ENCODE measurements around the gene ANKRD60.

ANKRD60 gene

GRCh38 chr20:58228484-58229197 is at the start of gene ANKRD60:
TSS of gene ANKRD60 (minus strand) at chr20:58228653. CDS start at chr20:58228653, 0 bp downstream.
- DNase-seq (ENCODE audit: low read depth in 2 of 2) = peak in 1 of 2 donors; percentile 20

DNA sequence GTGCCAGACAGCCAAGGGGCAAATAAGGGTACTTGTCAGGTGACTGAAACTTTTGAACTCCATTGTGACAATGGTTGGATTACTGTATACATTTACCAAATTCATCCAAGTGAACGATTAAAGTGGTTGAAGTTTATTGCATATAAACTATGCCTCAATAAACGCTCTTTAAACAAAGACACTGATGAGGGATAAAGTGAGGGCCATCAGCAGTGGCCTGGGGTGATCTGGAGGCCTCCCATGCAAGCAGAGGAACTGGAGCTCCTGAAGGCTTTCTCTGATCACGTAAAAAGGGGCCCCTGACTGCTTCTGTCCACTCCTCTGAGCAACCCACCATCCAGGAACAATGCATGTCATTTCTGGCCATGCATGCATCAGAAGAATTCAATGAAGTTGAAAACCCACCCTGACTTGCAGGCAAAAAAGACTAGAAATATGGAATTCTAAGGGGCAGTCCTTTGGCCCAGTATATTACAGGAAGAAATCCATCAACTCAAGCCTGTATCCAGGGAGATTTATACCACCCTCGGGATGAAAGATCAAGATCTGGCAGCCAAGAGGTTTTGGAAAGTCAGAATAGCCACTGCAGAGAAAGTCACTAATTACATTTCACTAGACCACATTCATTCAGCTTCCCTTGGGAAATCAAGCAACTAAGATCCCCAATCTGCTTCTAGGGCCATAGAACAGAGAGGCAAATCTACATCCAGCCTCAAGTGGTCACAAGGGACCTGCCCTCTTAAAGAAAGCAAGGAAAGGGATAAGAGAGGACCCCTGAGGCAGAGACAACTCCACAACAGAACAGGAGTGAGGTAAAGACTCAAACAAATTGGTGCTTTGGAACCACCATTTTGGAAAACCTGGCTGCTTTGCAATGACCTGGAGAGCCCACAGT is 49.4 kb upstream of the ANKRD60 start:
- DNase-seq (ENCODE audit: low read depth in 2 of 2) = no peak

DNA sequence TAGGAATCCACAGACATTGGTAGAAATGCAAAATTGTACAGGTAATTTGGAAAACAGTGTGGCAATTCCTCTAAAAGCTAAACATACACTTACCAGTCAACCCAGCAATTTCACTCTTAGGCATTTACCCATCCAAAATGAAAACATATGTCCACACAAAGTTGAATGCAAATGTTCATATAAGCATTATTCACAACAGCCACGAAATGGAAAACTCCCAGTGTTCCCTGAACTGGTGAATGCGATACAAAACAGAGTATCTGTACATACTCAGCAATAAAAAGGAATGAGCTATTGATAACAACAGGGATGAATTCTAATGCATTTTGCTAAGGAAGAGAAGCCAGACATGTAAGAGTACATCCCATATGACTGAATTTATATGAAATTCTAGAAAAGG is 48.7 kb upstream of the ANKRD60 start:
- DNase-seq (ENCODE audit: low read depth in 2 of 2) = no peak

DNA sequence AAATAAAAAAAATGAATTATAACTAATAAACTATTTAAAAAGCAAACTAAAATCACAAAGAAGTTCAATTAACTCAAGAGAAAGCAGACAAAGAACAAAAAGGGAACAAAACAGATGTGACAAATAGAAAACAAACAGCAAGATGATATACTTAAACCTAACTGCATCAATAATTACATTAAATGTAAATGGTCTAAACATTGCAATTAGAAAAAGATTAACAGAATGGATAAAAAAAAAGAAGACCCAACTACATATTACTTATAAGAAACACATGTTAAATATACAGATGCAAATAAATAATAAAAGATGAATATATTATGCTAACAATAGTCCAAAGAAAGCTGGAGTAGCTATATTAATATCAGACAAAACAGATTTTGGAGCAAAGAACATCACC is 45.9 kb upstream of the ANKRD60 start:
- no peak for DNase-seq (ENCODE audit: low read depth in 2 of 2)

GRCh38 chr20:58271606-58272351 is 43.3 kb upstream of the ANKRD60 start:
- DNase-seq (ENCODE audit: low read depth in 2 of 2) = peak; percentile 18 to 32

DNA sequence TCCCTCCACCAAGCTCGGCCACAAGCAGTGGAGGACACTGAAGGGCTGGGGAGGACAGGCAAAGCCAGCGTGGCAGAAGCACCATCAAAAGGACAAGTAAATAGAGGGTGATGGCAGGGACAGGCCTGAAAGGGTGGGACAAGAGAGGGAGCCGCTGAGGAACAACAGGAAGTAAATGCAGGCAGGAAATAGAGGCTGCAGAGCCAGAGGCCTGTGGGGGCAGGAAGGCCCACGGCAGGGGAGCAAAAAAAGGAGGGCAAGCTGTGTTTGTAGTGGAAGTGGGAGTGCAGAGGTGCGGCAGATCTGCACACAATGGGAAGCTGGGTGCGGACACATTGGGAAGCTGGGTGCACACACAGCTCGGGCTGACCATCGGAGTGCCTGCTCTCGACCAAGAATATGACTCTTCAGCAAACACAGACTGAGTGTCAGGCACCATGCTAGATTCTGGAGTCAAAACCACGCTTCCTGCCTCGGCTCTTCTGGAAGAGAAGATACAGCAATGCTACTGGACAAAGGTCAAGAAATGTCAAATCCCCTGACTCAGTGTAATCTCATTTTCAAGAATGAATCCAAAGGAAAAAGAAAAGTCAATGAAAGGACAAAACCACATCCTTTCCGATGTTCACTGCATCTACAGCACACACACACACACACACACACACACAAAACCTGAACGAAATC is 40.6 kb upstream of the ANKRD60 start:
- no peak for DNase-seq (ENCODE audit: low read depth in 2 of 2)

GRCh38 chr20:58268421-58268821 is 40.0 kb upstream of the ANKRD60 start:
- no peak for DNase-seq (ENCODE audit: low read depth in 2 of 2)

GRCh38 chr20:58267389-58268215 is 39.1 kb upstream of the ANKRD60 start:
- no peak for DNase-seq (ENCODE audit: low read depth in 2 of 2)

DNA sequence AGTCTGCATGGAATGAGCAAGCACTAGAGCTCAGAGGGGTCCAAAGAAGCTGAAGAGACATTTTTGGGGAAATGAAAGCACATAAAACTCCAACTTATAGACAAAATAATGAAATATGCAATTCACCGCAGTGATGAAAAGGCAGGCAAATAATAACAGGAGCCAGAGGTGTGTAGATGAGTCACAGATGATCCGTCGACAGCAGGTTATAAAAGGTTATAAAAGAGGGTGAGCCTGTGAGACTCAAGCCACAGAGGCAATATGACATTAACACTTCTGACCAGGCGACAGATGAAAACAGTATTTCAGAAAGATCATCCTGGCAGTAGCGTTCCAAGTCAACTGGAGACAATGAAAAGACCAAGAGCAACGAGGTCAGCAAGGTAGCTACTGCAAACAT is 35.8 kb upstream of the ANKRD60 start:
- DNase-seq (ENCODE audit: low read depth in 2 of 2) = no peak

DNA sequence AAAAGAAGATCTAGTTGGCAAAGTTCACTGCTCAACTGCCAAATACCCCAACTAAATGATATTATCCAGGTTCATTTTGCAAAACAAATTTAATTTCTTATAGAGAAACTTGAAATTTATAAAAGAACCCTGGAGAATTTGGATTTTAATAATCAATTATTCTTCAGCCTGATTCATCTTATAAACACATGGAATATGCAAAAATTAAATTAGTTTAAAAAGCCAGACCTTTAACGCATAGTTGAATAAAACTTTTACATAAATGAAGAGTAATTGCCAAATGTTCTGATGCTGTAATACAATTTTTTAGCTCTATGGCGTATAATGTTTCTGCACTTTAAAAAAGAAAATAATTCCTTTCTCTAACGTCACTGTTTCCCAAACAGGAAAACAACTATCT is 33.2 kb upstream of the ANKRD60 start:
- no peak for DNase-seq (ENCODE audit: low read depth in 2 of 2)

- no peak for DNase-seq (ENCODE audit: low read depth in 2 of 2)
Observed at GRCh38 chr20:58260006-58260405, 31.6 kb upstream of the ANKRD60 start.

DNA sequence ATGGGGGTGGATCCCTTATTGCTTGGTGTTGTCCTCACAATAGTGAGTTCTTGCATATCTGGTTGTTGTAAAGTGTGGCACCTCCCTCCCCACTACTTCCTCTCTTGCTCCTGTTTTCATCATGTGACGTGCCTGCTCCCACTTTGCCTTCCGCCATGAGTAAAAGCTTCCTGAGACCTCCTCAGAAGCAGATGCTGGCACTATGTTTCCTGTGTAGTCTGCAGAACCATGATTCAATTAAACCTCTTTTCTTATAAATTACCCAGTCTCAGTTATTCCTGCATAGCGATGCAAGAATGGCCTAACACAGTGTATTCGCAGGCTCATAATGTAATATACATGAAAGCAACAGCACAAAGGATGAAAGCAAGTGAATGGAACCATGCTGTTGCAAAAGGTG is 28.4 kb upstream of the ANKRD60 start:
- DNase-seq (ENCODE audit: low read depth in 2 of 2) = no peak

GRCh38 chr20:58256307-58256706 is 27.9 kb upstream of the ANKRD60 start:
- DNase-seq (ENCODE audit: low read depth in 2 of 2) = no peak

DNA sequence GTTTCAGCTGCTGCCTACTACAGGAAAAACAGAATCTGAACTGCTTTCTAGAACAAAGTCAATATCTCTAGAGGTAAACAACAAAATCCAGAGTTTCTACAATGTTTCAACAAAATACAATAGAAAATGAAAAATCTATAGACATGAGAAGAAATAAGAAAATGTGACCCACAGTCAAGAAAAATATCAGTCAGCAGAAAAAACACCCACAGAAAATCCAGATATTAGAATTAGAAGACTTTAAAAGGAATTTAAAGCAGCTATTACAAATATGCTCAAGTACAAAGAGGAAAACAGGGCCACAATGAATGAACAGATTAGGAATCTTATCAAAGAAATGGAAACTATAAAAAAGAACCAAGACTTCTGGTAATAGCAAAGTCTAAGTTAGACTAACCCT is 26.4 kb upstream of the ANKRD60 start:
- no peak for DNase-seq (ENCODE audit: low read depth in 2 of 2)

- no peak for DNase-seq (ENCODE audit: low read depth in 2 of 2)
Observed at GRCh38 chr20:58251979-58252591, 23.6 kb upstream of the ANKRD60 start.

GRCh38 chr20:58251348-58251978 is 23.0 kb upstream of the ANKRD60 start:
- DNase-seq (ENCODE audit: low read depth in 2 of 2) = no peak

DNA sequence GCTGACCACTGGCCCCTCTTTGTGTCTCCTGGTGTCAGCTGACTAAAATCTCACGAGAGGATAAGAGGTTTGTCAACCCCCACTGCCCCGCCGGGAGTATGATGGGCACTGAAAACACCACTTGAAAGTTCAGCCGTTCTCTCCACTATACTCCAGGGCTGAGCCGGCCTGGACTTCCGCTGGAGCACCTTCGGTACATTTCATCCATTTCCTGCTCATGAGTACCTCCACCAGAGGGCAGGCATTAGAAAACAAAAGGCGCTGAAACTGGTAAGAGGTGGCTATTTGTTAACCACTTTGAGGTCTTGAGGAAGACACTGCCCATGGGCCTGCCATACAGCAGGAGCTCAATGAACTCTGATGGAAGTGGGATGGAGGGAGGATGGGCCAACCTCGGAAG is 17.9 kb upstream of the ANKRD60 start:
- DNase-seq (ENCODE audit: low read depth in 2 of 2) = no peak

GRCh38 chr20:58245931-58246330 is 17.5 kb upstream of the ANKRD60 start:
- no peak for DNase-seq (ENCODE audit: low read depth in 2 of 2)

- no peak for DNase-seq (ENCODE audit: low read depth in 2 of 2)
Observed at GRCh38 chr20:58245181-58245891, 16.9 kb upstream of the ANKRD60 start.

Data from activated CD4-positive, alpha-beta T cell treated with anti-CD3 and anti-CD28 coated beads for 24 hours (primary cell).